Right cardiac atrium (tissue), 5 donors: ENCODE data around the gene PLEKHG4. TPM values are rescaled to one million over a fixed set of nuclear protein-coding genes. Genes with fewer than 3 reads are reported as not detected.

Experiments used
- ATAC-seq, 2 donors: fragments of 200-7000 bp; cut with Tn5 transposase; one replicate each; pipeline versions ENCODE4 v1.8.0 to v1.9.1; 2020; ENCODE audit warnings: moderate library complexity in 2 of 2, mild to moderate bottlenecking in 1 of 2
- DNase-seq, 3 donors: peaks; one replicate each; pipeline ENCODE4 v3.0.0-alpha.2; 2020
- H3K27ac ChIP-seq: one replicate; pipeline ENCODE4 v1.5.1; 2013; ENCODE audit warnings: mild to moderate bottlenecking, low read length, control low read depth, moderate library complexity
- H3K27me3 ChIP-seq: one replicate; pipeline ENCODE4 v1.6.1; 2013; ENCODE audit not compliant: control insufficient read depth, insufficient read depth
- H3K4me1 ChIP-seq: one replicate; pipeline ENCODE4 v1.6.1; 2013; ENCODE audit warnings: low read length; ENCODE audit not compliant: control insufficient read depth, insufficient read depth
- H3K4me3 ChIP-seq: one replicate; pipeline ENCODE4 v1.5.1; 2013; ENCODE audit warnings: low read length, control low read depth
- H3K9me3 ChIP-seq: one replicate; pipeline ENCODE4 v1.6.1; 2013; ENCODE audit warnings: low read length; ENCODE audit not compliant: control insufficient read depth
- WGBS: extraction: QIAGEN DNeasy Blood & Tissue Kit; methylation state at CpG from one replicate; pipeline ENCODE4 v1.1.7; 2013; 5-methylcytosine and 5-hydroxymethylcytosine counted together
- intact Hi-C, 4 donors: fragments of 100-400 bp; cut with DNase I; formaldehyde crosslinking; loops; one replicate each; pipeline versions ENCODE4 v1.11.0 to v1.14.0; 2022 to 2023
- long read RNA-seq, 4 donors: library from polyadenylated mRNA; unstranded; transcript quantifications; one replicate each; pipeline ENCODE4 v2.0.0, GENCODE V29; 2020 to 2021
- polyA plus RNA-seq: library from polyadenylated mRNA; stranded (reverse); fragments of 200-250 nt; gene quantifications from one replicate; pipeline ENCODE4 v1.2.3, GENCODE V29; 2013
- total RNA-seq, 4 donors: library from RNA; stranded (reverse); fragmentation: NEBNext Ultra II Directional; extraction: Animal tissue kit (Norgen Biotek cat#: 25700); gene quantifications; one replicate each; pipeline ENCODE4 v1.2.1, GENCODE V29; 2021
- donor health status: healthy with polysubstance abuse.
- donor health status: DM: no; HTN: yes; CAD: no.
- donor health status: DM: no; HTN: no; CAD: no.
- donor health status: DM: no; HTN: yes; CAD: no; lungs with severe emphysema.
- donor health status: DM: yes; HTN: yes; CAD: no.

PLEKHG4 gene, protein sequence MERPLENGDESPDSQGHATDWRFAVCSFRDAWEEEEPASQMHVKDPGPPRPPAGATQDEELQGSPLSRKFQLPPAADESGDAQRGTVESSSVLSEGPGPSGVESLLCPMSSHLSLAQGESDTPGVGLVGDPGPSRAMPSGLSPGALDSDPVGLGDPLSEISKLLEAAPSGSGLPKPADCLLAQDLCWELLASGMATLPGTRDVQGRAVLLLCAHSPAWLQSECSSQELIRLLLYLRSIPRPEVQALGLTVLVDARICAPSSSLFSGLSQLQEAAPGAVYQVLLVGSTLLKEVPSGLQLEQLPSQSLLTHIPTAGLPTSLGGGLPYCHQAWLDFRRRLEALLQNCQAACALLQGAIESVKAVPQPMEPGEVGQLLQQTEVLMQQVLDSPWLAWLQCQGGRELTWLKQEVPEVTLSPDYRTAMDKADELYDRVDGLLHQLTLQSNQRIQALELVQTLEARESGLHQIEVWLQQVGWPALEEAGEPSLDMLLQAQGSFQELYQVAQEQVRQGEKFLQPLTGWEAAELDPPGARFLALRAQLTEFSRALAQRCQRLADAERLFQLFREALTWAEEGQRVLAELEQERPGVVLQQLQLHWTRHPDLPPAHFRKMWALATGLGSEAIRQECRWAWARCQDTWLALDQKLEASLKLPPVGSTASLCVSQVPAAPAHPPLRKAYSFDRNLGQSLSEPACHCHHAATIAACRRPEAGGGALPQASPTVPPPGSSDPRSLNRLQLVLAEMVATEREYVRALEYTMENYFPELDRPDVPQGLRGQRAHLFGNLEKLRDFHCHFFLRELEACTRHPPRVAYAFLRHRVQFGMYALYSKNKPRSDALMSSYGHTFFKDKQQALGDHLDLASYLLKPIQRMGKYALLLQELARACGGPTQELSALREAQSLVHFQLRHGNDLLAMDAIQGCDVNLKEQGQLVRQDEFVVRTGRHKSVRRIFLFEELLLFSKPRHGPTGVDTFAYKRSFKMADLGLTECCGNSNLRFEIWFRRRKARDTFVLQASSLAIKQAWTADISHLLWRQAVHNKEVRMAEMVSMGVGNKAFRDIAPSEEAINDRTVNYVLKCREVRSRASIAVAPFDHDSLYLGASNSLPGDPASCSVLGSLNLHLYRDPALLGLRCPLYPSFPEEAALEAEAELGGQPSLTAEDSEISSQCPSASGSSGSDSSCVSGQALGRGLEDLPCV
- 1 to 10 TPM; 2.2 to 2.8 (median 2.5) TPM for total RNA-seq
- 2.2 TPM for polyA plus RNA-seq
- long read RNA-seq, donor 1, partial matches to known transcripts: 2 of 4 reads
- long read RNA-seq, donor 1, other reads (novel, unspliced or antisense): 2 of 4 reads
- long read RNA-seq, donor 2: 0 reads
- long read RNA-seq, donor 3, full-length matches to known transcripts: 1 of 3 reads
- long read RNA-seq, donor 3, partial matches to known transcripts: 1 of 3 reads
- long read RNA-seq, donor 3, other reads (novel, unspliced or antisense): 1 of 3 reads
- long read RNA-seq, donor 4, partial matches to known transcripts: 0 of 2 reads
- long read RNA-seq, donor 4, other reads (novel, unspliced or antisense): 2 of 2 reads

DNA sequence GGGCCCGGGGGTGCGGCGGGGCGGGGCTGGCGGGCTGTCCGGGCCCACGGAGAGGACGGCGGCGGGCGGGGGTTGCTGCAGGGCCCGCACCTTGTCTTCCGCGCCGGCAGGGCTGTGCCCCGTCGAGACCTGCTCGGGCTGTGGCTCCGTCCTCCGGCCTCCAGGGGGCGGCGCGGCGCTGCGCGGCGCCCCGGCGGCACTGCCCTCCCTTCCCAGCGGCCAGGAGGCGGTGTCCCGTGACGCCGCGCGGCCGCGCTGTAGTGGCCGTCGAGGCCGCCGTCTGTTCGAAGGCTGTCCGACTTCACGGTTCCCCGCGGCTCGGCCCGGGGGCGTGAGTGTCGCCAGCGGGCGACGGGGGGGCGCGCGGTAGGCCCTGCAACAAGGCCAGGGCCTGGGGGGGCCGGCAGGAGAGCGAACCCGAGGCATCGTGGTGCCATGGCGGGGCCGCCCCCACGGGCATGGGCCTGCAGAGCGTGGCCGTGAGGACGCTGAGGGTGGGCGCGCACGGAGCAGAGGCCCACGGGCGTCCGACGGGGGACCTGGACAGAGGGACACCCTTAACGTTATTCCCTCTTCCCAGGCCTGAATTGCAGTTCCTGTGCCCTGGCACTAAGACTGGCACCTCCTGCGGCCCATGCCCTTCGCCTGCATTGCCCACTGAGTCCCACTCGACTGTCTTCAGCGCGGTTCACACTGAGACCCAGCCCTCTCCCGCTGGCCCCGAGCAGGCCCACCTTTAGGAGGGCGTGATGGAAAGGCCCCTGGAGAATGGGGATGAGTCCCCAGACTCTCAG, at the start of gene PLEKHG4:
PLEKHG4 (plus strand) TSS at position 237 of the 794 bp plus-strand sequence; CDS start at position 750, 513 bp downstream.
- peaks cover 2% of the 10 kb centered on the region for H3K4me1 ChIP-seq
- ATAC-seq: peak; percentile 83 to 88
- no peak within 1 kb of the TSS for H3K27ac ChIP-seq
- intact Hi-C loops: loop anchor here in 1 of 4 donors (10.0 kb wide), 1 partner anchor 125 kb away; no protein-coding TSS in a partner anchor
- peak within 1 kb of the TSS; percentile 59 for H3K4me3 ChIP-seq
- WGBS: 25% methylated on average over 83 of the region's 83 CpGs
- H3K9me3 ChIP-seq: no peaks in the 10 kb centered on the region
- DNase-seq: peak; percentile 69 to 90 (median 88)
- H3K27me3 ChIP-seq: no peaks in the 10 kb centered on the region

DNA sequence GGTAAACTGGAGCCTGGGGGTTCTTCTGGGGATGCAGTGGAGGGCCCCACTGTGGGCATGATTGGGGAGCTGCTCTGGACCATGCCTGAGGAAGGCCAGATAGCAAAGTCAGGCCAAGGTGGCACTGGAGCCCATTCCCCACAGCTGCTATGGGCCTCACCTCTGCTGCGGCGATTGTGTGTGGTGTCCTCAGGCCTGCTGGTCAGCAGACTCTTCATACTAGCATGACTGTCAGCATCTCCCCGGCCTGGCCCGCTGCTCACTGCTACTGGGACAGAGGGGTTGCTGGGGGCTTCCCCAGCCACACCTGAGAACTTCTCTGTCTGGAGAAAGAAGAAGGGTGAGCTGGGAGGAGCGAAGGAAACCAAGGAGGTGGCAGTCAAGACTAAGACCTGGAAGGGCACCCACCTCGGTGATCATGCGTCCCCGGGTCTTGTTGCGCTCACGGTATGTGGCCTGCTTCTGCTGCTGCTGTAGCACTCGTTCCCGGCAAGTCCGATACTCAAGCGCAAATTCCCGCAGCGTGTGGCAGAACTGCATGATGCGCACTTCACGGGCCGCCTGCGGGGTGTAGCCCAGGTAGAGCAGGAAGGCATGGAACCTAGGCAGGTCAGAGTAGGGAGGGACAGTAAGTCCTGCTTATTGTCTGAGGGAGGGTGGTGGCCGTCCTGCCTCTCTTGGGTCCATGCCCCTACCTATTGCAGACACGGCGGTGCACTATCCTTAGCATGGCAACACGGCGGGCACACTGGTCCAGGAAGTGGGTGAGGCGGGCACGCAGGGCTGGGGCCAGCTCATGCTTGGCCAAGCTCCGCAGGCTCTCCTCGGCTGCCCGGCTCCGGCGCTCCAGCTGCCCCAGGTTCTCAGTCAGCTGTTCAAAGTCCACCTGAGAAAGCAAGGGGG, 49.2 kb upstream of the PLEKHG4 start:
- no peak overlapping the region for H3K27ac ChIP-seq
- H3K27me3 ChIP-seq: no peaks in the 10 kb centered on the region
- WGBS: 91% methylated on average over 32 of the region's 32 CpGs
- DNase-seq (peak in 1 of 3 donors; percentile 68), ATAC-seq (no peak)
- H3K4me1 ChIP-seq: peaks cover 9% of the 10 kb centered on the region
- intact Hi-C loops: loop anchor here in 1 of 4 donors (5.0 kb wide), 1 partner anchor 38 kb away; the partner anchor contains the start of genes E2F4 and EXOC3L1
- no peak overlapping the region for H3K4me3 ChIP-seq
- no peaks in the 10 kb centered on the region for H3K9me3 ChIP-seq

DNA sequence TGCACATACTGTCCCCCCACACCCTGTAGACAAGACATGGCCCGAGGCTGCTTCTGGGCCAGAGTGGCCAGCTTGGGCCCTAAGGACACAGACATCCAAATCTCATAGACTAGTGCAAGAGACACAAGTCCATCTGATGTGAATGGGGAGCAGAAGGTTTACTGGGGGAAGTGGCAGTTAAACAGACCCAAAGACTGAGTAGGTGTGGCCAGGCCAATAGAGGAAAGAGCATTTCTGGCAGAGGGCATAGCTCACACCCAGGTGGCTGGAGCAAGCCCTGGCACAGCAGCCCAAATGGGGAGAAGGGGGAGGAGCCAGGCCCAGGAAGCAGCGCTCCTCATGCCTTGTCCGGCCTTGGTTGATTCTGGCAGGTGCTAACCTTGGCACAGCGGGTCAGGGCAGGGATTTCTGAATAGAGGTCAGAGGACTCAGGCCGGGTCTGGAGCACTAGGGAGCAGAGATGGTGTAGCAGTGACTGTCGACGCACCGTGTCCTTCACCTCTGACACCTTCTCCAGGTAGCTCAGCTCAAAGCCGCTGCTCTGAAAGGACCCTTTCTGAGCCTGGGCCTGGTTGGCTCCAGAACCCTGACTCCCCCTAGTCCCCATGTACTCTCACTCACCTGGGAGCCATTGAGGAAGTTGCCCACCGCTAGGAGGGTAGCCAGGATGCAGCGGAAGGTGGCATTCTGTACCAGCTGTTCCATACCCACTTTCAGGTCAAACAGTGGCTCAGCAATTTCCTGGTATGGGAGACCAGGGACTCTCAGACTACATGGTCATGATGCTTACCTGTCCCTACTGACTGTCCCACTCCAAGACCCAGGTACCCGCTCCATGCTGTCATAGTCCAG, 48.3 kb upstream of the PLEKHG4 start:
- no peak for ATAC-seq
- Histone ChIP-seq H3K4me1 (peaks cover 6% of the 10 kb centered on the region), H3K9me3 (no peaks in the 10 kb centered on the region), H3K27ac (no peak overlapping the region), H3K27me3 (no peaks in the 10 kb centered on the region), H3K4me3 (no peak overlapping the region)
- peak in 2 of 3 donors; percentile 12 to 37 for DNase-seq
- 84% methylated on average over 12 of the region's 12 CpGs for WGBS
- intact Hi-C loops: no loop called here

DNA sequence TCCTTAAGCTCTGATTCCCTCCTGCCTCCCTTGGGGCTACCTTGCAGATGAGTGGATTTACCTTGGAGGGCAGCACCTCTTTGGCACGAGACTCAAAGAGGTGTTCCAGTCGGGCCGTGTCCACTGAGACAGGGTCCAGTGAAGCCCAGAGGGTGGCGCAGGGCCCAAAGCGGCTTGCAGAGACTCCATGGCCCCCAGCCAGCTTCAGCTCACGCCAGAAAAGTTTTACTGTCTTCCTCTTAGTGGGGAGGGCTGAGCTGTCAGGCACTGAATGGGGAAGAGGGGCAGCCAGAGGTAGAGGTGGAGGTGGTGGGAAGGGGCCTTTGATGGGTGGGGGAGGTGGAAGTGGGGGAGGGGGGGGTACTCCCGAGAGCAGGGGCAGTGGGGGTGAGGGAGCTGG, 45.7 kb upstream of the PLEKHG4 start:
- Histone ChIP-seq H3K4me3 (no peak overlapping the region), H3K4me1 (no peaks in the 10 kb centered on the region), H3K27me3 (no peaks in the 10 kb centered on the region), H3K27ac (no peak overlapping the region), H3K9me3 (no peaks in the 10 kb centered on the region)
- DNase-seq (peak in 2 of 3 donors; percentile 19 to 47), ATAC-seq (no peak)
- WGBS: 70% methylated on average over 7 of the region's 7 CpGs
- intact Hi-C loops: no loop called here

DNA sequence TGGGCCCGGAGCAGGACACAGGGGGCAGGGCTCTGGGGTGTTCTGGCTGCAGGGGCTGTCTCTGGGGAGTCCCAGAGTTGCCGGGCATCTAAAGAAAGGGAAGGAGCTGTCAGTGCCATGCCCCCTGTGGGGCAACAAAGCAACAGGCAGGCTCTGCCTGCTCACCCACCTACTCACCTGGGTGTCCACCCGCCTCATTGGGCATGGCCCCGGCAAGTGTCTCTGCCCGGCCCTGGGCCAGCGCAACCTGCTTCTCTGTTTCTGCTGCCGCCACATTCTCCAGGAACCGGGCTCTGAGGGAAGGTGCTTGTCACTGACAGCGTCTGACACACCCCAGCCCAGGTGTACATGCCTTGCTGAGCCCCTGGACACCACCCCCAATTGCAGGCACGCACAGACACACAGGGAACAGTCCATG, 45.1 kb upstream of the PLEKHG4 start:
- ATAC-seq (no peak), DNase-seq (peak in 2 of 3 donors; percentile 2 to 52)
- WGBS: 91% methylated on average over 10 of the region's 10 CpGs
- Histone ChIP-seq H3K27ac (no peak overlapping the region), H3K4me3 (no peak overlapping the region), H3K4me1 (no peaks in the 10 kb centered on the region), H3K9me3 (no peaks in the 10 kb centered on the region), H3K27me3 (no peaks in the 10 kb centered on the region)
- intact Hi-C loops: no loop called here

DNA sequence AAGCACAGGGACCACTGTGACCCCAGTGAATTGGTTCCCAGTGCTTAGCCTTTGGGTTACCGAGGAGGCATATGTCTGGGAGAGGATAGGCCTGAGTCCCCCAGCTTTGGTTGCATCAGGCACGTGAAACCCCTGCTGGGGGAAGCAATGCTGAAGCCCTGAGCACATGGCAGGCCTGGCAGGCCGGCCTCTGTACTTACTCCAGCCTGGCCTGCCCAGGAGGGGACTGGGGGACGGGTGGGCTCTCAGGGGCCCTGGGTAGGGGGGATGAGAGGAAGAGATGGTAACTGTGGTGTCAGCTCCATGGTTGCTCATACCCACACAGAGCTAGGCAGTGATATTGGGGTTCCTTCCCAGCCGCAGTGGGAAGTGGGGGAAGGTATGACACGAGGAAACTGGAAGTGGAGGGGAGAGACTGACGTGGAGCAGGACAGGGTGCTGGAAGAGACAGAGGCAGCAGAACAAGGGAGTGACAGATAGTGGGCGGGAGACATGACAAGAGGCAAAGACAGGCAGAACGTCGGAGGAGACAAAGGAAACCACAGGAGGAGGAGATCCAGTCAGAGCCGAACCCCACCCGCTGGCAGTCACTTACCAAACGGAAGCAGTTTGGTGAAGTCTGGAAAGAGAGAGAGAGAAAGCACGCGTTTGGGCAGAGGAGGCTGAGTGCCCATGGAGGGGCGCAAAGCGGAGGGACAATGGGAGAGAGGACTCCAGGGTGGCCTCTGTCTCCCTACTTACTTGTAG, 43.3 kb upstream of the PLEKHG4 start:
- ATAC-seq (no peak), DNase-seq (peak in 2 of 3 donors; percentile 5 to 25)
- Histone ChIP-seq H3K9me3 (no peaks in the 10 kb centered on the region), H3K4me1 (no peaks in the 10 kb centered on the region), H3K27ac (no peak overlapping the region), H3K27me3 (no peaks in the 10 kb centered on the region), H3K4me3 (no peak overlapping the region)
- intact Hi-C loops: no loop called here
- WGBS: 85% methylated on average over 17 of the region's 17 CpGs

DNA sequence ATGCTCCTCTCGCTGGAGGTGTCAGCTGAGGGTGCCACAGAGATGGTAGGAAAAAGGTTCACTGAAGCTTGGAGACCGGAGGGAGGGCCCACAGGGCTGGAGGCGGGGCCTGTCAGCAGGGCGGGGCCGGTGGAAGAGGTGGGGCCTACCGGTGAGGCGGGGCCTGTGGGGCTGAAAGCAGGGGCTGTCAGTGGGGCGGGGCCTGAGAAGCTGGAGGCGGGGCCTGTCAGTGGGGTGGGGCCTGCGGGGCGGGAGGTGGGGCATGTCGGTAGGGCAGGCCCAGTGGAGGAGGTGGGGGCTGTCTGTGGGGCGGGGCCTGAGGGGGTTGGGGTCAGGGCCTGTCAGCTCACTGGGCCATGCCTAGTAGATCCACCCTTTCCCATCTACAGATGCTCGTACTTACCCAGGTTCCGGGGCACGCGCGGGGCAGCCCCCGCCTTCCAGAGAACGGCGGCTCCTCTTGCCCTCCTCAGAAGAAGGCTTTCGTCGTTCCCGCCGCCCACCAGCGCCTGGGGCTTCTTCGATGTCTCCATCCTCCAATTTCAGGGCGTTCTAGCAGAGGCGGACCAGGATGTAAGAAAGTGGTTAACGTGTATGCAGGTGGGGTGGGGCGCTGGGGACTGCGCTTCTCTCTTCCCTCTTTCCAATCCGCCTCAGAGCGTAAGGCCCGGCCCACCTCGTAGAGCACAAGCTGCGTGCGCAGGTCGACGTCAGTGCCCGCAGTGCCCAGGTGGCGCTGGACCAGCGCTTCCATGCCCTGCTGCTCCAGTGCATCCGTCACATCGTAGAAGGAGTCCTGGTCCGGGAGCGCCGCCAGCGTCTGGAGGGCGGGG, 42.6 kb upstream of the PLEKHG4 start:
- Histone ChIP-seq H3K27ac (no peak overlapping the region), H3K9me3 (no peaks in the 10 kb centered on the region), H3K4me3 (no peak overlapping the region), H3K4me1 (peaks cover 7% of the 10 kb centered on the region), H3K27me3 (no peaks in the 10 kb centered on the region)
- intact Hi-C loops: no loop called here
- ATAC-seq (peak in 1 of 2 donors; percentile 52), DNase-seq (peak; percentile 54 to 81 (median 69))
- WGBS: 77% methylated on average over 50 of the region's 50 CpGs
